Loucy (cell line): Measurements from ENCODE around the gene CFAP68.

ENCODE experiments used
- H2AFZ ChIP-seq: fragments of 200-600 bp; sonication (generic); 2 replicates; pipeline ENCODE4 v1.6.0; 2016; ENCODE audit warnings: antibody characterized with exemption, mild to moderate bottlenecking, low read length, moderate library complexity
- H3F3A ChIP-seq: fragments of 200-600 bp; 2 replicates; pipeline ENCODE4 v1.6.0; 2016; ENCODE audit warnings: antibody characterized with exemption, low read depth, mild to moderate bottlenecking
- H3K27me3 ChIP-seq: fragments of 200-600 bp; sonication (generic); 2 replicates; pipeline ENCODE4 v1.6.1; 2014; ENCODE audit warnings: low read length, mild to moderate bottlenecking; ENCODE audit not compliant: insufficient read depth, poor library complexity, severe bottlenecking
- H3K36me3 ChIP-seq: fragments of 200-600 bp; sonication (generic); 2 replicates; pipeline ENCODE4 v1.6.1; 2016; ENCODE audit warnings: low read length; ENCODE audit not compliant: insufficient read depth
- H3K4me1 ChIP-seq: fragments of 200-600 bp; sonication (generic); 2 replicates; pipeline ENCODE4 v1.5.1; 2014; ENCODE audit warnings: low read length, mild to moderate bottlenecking; ENCODE audit not compliant: insufficient read depth, poor library complexity, severe bottlenecking
- H3K4me2 ChIP-seq: fragments of 200-600 bp; sonication (generic); 2 replicates; pipeline ENCODE4 v1.6.0; 2014; ENCODE audit warnings: antibody characterized with exemption, low read length, low read depth, mild to moderate bottlenecking; ENCODE audit not compliant: poor library complexity, severe bottlenecking
- H3K4me3 ChIP-seq: fragments of 200-600 bp; sonication (generic); 2 replicates; pipeline ENCODE4 v1.5.1; 2014; ENCODE audit warnings: low read length, mild to moderate bottlenecking, mixed read lengths; ENCODE audit not compliant: poor library complexity, severe bottlenecking
- H3K79me2 ChIP-seq: fragments of 200-600 bp; sonication (generic); 2 replicates; pipeline ENCODE4 v1.6.1; 2014; ENCODE audit warnings: low read length; ENCODE audit not compliant: insufficient read depth
- H3K9ac ChIP-seq: fragments of 200-600 bp; sonication (generic); 2 replicates; pipeline ENCODE4 v1.6.0; 2014; ENCODE audit warnings: mild to moderate bottlenecking, low read depth, low read length, moderate library complexity; ENCODE audit not compliant: poor library complexity, severe bottlenecking
- H3K9me2 ChIP-seq: fragments of 200-600 bp; sonication (generic); replicated peaks from 2 replicates; pipeline ENCODE4 v1.6.1; 2016; ENCODE audit warnings: low read depth, low read length, mixed read lengths
- H3K9me3 ChIP-seq: fragments of 200-600 bp; sonication (generic); 2 replicates; pipeline ENCODE4 v1.6.1; 2014; ENCODE audit warnings: mild to moderate bottlenecking, antibody characterized with exemption, low read length, low read depth; ENCODE audit not compliant: insufficient read depth
- H4K20me1 ChIP-seq: fragments of 200-600 bp; sonication (generic); 2 replicates; pipeline ENCODE4 v1.6.0; 2014; ENCODE audit warnings: antibody characterized with exemption, low read length, mild to moderate bottlenecking; ENCODE audit not compliant: insufficient read depth, poor library complexity, severe bottlenecking
- CTCF ChIP-seq: fragments of 200-600 bp; sonication (generic); conservative IDR thresholded peaks from 2 replicates; pipeline ENCODE4 v1.5.1; 2014; ENCODE audit warnings: mild to moderate bottlenecking, antibody characterized with exemption, low read length
- EZH2phosphoT487 ChIP-seq: fragments of 200-600 bp; IDR thresholded peaks from 2 replicates; pipeline ENCODE4 v1.6.1; 2018; ENCODE audit warnings: antibody characterized with exemption, mild to moderate bottlenecking, moderate library complexity, borderline replicate concordance

CFAP68 gene

GRCh38 chr11:111910676-111911562 is 31.6 kb downstream of the CFAP68 start:
- Histone ChIP-seq H4K20me1 (no peaks in the 10 kb centered on the region), H3K4me3 (no peak overlapping the region), H3K4me2 (no peak overlapping the region), H2AFZ (no peak overlapping the region), H3K9ac (no peak overlapping the region), H3K4me1 (no peaks in the 10 kb centered on the region), H3F3A (no peaks in the 10 kb centered on the region), H3K36me3 (no peaks in the 10 kb centered on the region), H3K9me3 (no peaks in the 10 kb centered on the region), H3K9me2 (no peaks in the 10 kb centered on the region), H3K27me3 (no peaks in the 10 kb centered on the region), H3K79me2 (no peaks in the 10 kb centered on the region)
- TF ChIP-seq EZH2phosphoT487 (no peak), CTCF (no peak)

- no peaks in the 10 kb centered on the region for H4K20me1 ChIP-seq
- no peaks in the 10 kb centered on the region for H3K9me3 ChIP-seq
- no peaks in the 10 kb centered on the region for H3F3A ChIP-seq
- no peaks in the 10 kb centered on the region for H3K4me1 ChIP-seq
- TF ChIP-seq CTCF, result no peak
- no peak for TF ChIP-seq EZH2phosphoT487
- no peaks in the 10 kb centered on the region for H3K27me3 ChIP-seq
- H3K9ac ChIP-seq, result no peak within 1 kb of the TSS
- no peak within 1 kb of the TSS for H3K4me3 ChIP-seq
- no peak within 1 kb of the TSS for H2AFZ ChIP-seq
- no peaks in the 10 kb centered on the region for H3K9me2 ChIP-seq
- H3K4me2 ChIP-seq, result no peak within 1 kb of the TSS
- H3K79me2 ChIP-seq, result no peaks in the 10 kb centered on the region
- no peaks in the 10 kb centered on the region for H3K36me3 ChIP-seq
Observed at GRCh38 chr11:111911563-111912401, 32.4 kb downstream of the CFAP68 start, which contains the start of gene CRYAB. Gene CRYAB (minus strand): TSS chr11:111911770. CDS start chr11:111911724, 46 bp downstream.

GRCh38 chr11:111912535-111912934 is 33.2 kb downstream of the CFAP68 start, which contains the start of gene HSPB2:
Gene HSPB2 (plus strand): TSS chr11:111912734. CDS start chr11:111912830, 96 bp downstream.
- Histone ChIP-seq H3F3A (no peaks in the 10 kb centered on the region), H3K4me3 (no peak within 1 kb of the TSS), H3K9me2 (no peaks in the 10 kb centered on the region), H3K9ac (no peak within 1 kb of the TSS), H3K27me3 (no peaks in the 10 kb centered on the region), H3K36me3 (no peaks in the 10 kb centered on the region), H3K9me3 (no peaks in the 10 kb centered on the region), H3K79me2 (no peaks in the 10 kb centered on the region), H4K20me1 (no peaks in the 10 kb centered on the region), H3K4me2 (no peak within 1 kb of the TSS), H2AFZ (no peak within 1 kb of the TSS), H3K4me1 (no peaks in the 10 kb centered on the region)
- TF ChIP-seq CTCF, result no peak
- TF ChIP-seq EZH2phosphoT487, result no peak
